ENCODE data around the gene PALD1. TPM values are rescaled to one million over a fixed set of nuclear protein-coding genes. Genes with fewer than 3 reads are reported as not detected.

PALD1 gene
- polyA plus RNA-seq, 3 donors: 0.04 to 0.11 TPM; not detected in 1

DNA sequence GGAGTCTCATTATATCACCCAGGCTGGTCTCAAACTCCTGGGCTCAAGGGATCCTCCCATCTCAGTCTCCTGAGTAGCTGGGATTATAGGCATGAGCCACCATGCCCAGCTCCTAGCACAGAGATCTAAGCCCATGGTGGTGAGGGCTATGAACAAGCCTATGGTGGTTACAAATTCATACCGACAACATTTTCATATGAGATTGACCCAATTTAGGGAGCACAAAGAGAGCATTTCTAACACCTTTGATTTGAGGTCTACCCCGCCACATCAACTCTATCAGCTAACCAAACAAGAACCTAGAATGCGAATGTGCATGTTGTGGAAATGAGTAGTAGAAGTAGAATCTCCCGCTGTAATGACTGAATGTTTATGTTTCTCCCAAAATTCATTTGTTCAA is 138.2 kb downstream of the PALD1 start:
- peaks cover 0 to 4% of the 10 kb centered on the region in 2 donors for H3K36me3 Mint-ChIP-seq
- no peaks in the 10 kb centered on the region for H3K36me3 ChIP-seq (replicated peaks in 1 of 2; ENCODE audit: control insufficient read depth in 1 of 2, insufficient read depth in 2 of 2, low read length in 2 of 2)
- peaks cover 0 to 6% of the 10 kb centered on the region in 2 donors for H3K4me1 ChIP-seq (ENCODE audit: control insufficient read depth in 1 of 2, insufficient read depth in 2 of 2, low read length in 2 of 2)
- WGBS (ENCODE audit: insufficient coverage): no CpG with 5 or more reads among the region's 4 CpGs
- H3K27me3 ChIP-seq (ENCODE audit: control insufficient read depth in 2 of 2, insufficient read depth in 2 of 2, low read length in 2 of 2): no peaks in the 10 kb centered on the region
- no peak overlapping the region for H3K4me2 ChIP-seq (replicated peaks; ENCODE audit: extremely low read depth, low read length, poor library complexity, severe bottlenecking)
- TF ChIP-seq, protein P1, sequence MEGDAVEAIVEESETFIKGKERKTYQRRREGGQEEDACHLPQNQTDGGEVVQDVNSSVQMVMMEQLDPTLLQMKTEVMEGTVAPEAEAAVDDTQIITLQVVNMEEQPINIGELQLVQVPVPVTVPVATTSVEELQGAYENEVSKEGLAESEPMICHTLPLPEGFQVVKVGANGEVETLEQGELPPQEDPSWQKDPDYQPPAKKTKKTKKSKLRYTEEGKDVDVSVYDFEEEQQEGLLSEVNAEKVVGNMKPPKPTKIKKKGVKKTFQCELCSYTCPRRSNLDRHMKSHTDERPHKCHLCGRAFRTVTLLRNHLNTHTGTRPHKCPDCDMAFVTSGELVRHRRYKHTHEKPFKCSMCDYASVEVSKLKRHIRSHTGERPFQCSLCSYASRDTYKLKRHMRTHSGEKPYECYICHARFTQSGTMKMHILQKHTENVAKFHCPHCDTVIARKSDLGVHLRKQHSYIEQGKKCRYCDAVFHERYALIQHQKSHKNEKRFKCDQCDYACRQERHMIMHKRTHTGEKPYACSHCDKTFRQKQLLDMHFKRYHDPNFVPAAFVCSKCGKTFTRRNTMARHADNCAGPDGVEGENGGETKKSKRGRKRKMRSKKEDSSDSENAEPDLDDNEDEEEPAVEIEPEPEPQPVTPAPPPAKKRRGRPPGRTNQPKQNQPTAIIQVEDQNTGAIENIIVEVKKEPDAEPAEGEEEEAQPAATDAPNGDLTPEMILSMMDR (IDR thresholded peaks at IDR 0.05): no peak
- no peak overlapping the region for H3K4me3 Mint-ChIP-seq
- H3K79me2 ChIP-seq (ENCODE audit: insufficient read depth, low read length): no peaks in the 10 kb centered on the region
- H4K20me1 ChIP-seq (ENCODE audit: insufficient read depth, low read length): no peaks in the 10 kb centered on the region
- intact Hi-C loops (cut with micrococcal nuclease): no loop called here
- H2AFZ ChIP-seq (ENCODE audit: insufficient read depth, low read depth, low read length, poor library complexity, severe bottlenecking): no peak overlapping the region
- no peak overlapping the region for H3K4me3 ChIP-seq (replicated peaks in 1 of 3; ENCODE audit: low read depth in 2 of 3, low read length in 3 of 3)
- H3K9me3 ChIP-seq (replicated peaks in 1 of 2; ENCODE audit: control insufficient read depth in 1 of 2, insufficient read depth in 1 of 2, low read length in 2 of 2): peaks cover 7 to 9% of the 10 kb centered on the region in 2 donors
- no peak for DNase-seq
- peaks cover 0 to 1% (median 0%) of the 10 kb centered on the region in 3 donors for H3K27me3 Mint-ChIP-seq (ENCODE audit: low read depth in 3 of 3)
- H3K4me1 Mint-ChIP-seq: peaks cover 14% of the 10 kb centered on the region
- no peak overlapping the region for H3K27ac ChIP-seq (ENCODE audit: low read depth in 1 of 2, low read length in 2 of 2)
- peaks cover 5 to 20% (median 14%) of the 10 kb centered on the region in 7 donors for H3K9me3 Mint-ChIP-seq
- H3K27ac Mint-ChIP-seq: peak overlapping the region in 1 of 7 donors; percentile 46
- H3K9ac ChIP-seq (ENCODE audit: insufficient read depth, low read length, poor library complexity, severe bottlenecking): no peak overlapping the region

Other genes with a start within 250 kb of the PALD1 start
- gene PPA1, start 245.3 kb upstream of the PALD1 start, polyA plus RNA-seq: 100 to 1,000 TPM in 2 of 3 donors, 10 to 100 TPM in 1; 30.9 to 125 (median 112) TPM
- under 1 TPM in 1 of 3 donors, not detected in 2; 0.03 TPM for gene NPFFR1, start 194.8 kb upstream of the PALD1 start, polyA plus RNA-seq
- 1 to 10 TPM; 1.2 to 1.7 (median 1.3) TPM for gene LRRC20, start 96.1 kb upstream of the PALD1 start, polyA plus RNA-seq
- gene EIF4EBP2, start 74.6 kb upstream of the PALD1 start, polyA plus RNA-seq: 10 to 100 TPM; 26.3 to 93.8 (median 73.4) TPM
- gene NODAL, start 37.1 kb upstream of the PALD1 start, polyA plus RNA-seq: not detected
- gene PRF1, start 124.0 kb downstream of the PALD1 start, polyA plus RNA-seq: 1 to 10 TPM in 2 of 3 donors, under 1 TPM in 1; 0.09 to 2.7 (median 2.4) TPM
- gene ADAMTS14, start 193.7 kb downstream of the PALD1 start, polyA plus RNA-seq: under 1 TPM in 1 of 3 donors, not detected in 2; 0.05 TPM